Measurements from ENCODE around the gene LDLRAD4.

LDLRAD4 gene

DNA sequence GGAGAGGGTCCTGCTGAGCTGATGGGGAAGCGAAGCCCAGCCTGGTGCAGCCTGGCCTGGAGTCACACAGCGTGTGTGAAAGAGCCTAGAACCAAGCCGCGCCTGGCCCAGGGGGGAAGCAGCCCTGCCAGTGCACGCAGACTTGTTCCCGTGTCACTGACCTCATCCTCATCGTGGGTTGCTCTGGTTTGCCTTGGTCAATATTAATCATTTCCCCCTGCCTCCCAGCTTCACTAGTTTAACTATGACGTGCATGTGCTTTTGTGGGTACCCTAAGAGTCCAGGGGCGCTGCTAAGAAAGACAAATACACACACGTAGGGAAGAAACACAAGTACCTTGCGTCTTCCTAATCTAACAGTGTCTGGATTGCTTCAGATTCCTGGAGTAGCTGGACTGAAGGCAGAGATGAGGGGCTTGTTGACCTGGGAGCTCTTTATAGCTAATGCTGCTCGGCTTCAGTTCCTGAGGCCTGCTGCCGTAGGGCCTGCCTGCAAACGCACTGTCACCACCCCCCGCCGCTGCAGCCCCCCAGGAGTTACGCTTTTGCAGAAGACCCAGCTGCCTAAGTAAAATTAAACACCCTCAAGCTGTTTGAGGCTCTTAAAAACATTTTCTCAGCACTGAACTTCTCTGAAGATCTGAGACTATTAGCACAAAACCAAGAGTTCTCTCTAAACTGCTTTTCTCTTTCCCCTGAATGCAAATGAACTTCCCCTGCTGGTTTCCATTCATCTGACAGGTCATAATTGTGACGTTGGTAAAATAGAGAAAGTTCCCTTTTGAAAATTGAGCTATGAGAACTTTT is 348.6 kb downstream of the LDLRAD4 start:
- H3K9ac ChIP-seq (ENCODE audit: low read depth in 1 of 2, low read length in 2 of 2), result peak overlapping the region; percentile 28 to 37
- H3K4me1 ChIP-seq (ENCODE audit: control insufficient read depth in 2 of 2, insufficient read depth in 2 of 2, low read length in 2 of 2), result peaks cover 4 to 16% of the 10 kb centered on the region in 2 donors
- peak overlapping the region in 1 of 2 donors; percentile 32 for H3K4me3 ChIP-seq (ENCODE audit: low read length in 2 of 2)
- no peaks in the 10 kb centered on the region for H3K36me3 ChIP-seq (ENCODE audit: control insufficient read depth in 2 of 2, insufficient read depth in 2 of 2, low read length in 2 of 2)
- no peaks in the 10 kb centered on the region for H3K27me3 ChIP-seq (ENCODE audit: control insufficient read depth in 2 of 2, insufficient read depth in 2 of 2, low read length in 2 of 2)
- peak overlapping the region; percentile 60 to 66 for H3K27ac ChIP-seq (ENCODE audit: low read depth in 2 of 2, low read length in 2 of 2)
- H3K9me3 ChIP-seq (ENCODE audit: control insufficient read depth in 2 of 2, low read length in 2 of 2), result no peaks in the 10 kb centered on the region

DNA sequence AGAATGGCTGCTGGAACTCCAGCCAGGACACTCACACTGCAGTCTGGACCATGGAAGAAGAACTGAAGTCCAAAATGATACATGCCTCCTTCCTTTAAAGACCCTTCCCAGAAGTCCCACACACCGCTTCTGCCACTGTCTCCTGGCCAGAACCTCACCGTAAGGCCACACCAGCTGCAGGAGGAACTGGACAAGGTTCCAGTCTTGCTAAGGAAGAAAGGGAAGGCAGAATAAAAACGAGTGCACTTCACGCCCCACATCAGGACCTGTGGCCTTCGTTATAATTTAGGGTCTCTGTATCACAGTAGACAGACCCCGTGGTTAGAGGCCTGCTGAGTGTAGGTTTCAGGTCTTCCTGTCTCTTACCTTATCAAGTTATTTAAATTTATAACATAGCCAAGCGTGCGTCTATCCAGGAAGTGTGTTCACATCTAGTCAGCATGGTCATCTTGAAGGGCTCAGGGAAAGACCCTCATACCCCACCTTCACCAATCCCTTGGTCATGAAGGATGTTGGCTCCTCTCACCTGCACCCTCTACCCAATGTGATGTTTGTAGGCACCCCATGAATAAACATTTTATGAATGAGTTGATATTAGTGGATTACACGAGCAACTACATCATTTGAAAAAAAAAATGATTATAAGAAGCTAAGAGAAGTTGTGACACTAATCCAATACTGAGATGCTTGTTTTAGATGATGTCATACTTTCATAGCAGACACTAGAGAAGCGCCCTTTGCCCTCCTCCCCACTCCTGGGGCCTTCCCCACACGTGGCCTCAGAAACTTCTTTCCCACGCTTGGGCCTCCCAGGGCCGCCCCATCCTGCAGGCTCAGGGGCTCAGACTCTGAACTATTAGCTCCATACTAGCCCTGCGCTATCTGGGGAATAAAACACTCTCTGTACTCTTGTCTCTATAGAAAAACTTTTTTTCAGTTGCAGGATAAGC is 350.2 kb downstream of the LDLRAD4 start:
- Histone ChIP-seq H3K27me3 (ENCODE audit: control insufficient read depth in 2 of 2, insufficient read depth in 2 of 2, low read length in 2 of 2) (no peaks in the 10 kb centered on the region), H3K4me1 (ENCODE audit: control insufficient read depth in 2 of 2, insufficient read depth in 2 of 2, low read length in 2 of 2) (peaks cover 4 to 16% of the 10 kb centered on the region in 2 donors), H3K9ac (ENCODE audit: low read depth in 1 of 2, low read length in 2 of 2) (no peak overlapping the region)

DNA sequence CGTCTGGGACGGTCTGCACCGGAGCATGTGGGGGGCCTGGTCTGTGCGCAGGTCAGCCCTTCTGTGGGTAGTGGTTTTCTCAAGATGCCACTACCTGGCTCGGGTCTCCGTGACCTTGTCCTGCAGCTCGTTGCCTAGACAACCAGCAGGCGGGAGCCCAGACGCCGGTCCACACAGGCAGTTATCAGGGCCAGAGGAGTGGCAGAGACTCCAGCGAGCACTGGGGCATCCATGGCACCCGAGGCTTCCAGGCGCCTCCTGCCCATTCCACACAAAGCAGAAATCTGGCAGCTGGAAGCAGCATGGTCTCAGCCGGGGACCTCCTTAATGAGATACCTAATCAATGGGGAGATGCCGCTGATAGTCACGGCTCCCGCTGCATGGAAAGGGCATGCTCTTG is 351.7 kb downstream of the LDLRAD4 start:
- H3K9ac ChIP-seq (ENCODE audit: low read depth in 1 of 2, low read length in 2 of 2), result no peak overlapping the region
- no peaks in the 10 kb centered on the region for H3K27me3 ChIP-seq (ENCODE audit: control insufficient read depth in 2 of 2, insufficient read depth in 2 of 2, low read length in 2 of 2)
- no peak overlapping the region for H3K27ac ChIP-seq (ENCODE audit: low read depth in 2 of 2, low read length in 2 of 2)
- H3K4me1 ChIP-seq (ENCODE audit: control insufficient read depth in 2 of 2, insufficient read depth in 2 of 2, low read length in 2 of 2), result peaks cover 4 to 5% of the 10 kb centered on the region in 2 donors
- no peaks in the 10 kb centered on the region for H3K36me3 ChIP-seq (ENCODE audit: control insufficient read depth in 2 of 2, insufficient read depth in 2 of 2, low read length in 2 of 2)
- no peak overlapping the region for H3K4me3 ChIP-seq (ENCODE audit: low read length in 2 of 2)
- H3K9me3 ChIP-seq (ENCODE audit: control insufficient read depth in 2 of 2, low read length in 2 of 2), result no peaks in the 10 kb centered on the region

More for the DNA sequence above, 350.2 kb downstream of the LDLRAD4 start:
- Histone ChIP-seq H3K36me3 (ENCODE audit: control insufficient read depth in 2 of 2, insufficient read depth in 2 of 2, low read length in 2 of 2) (no peaks in the 10 kb centered on the region), H3K4me3 (ENCODE audit: low read length in 2 of 2) (no peak overlapping the region), H3K9me3 (ENCODE audit: control insufficient read depth in 2 of 2, low read length in 2 of 2) (no peaks in the 10 kb centered on the region), H3K27ac (ENCODE audit: low read depth in 2 of 2, low read length in 2 of 2) (no peak overlapping the region)

DNA sequence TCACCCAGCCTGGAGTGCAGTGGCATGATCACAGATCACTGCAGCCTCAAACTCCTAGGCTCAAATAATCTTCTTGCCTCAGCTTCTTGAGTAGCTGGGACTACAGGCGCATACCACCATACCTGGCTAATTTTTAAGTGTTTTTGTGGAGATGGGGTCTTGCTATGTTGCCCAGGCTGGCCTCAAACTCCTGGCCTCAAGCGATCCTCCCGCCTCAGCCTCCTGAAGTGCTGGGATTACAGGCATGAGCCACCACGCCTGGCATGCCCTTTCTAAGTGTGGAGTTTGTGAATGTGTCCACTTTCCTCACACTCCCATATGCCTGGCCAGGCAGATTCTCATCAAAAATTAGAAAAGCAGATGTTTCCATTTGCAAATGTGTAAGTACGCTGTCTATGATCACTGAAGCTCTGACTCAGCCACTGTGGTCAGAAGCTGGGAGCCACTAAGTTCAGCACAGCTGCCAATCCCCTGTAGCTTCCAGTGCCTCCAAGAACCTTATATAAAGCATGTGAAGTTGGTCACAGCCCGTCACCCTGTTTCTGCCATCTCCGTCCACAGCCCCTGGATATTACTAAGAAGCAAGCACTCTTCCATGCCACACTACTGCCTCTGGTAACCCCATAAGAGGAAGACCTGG is 352.4 kb downstream of the LDLRAD4 start:
- Histone ChIP-seq H3K9me3 (ENCODE audit: control insufficient read depth in 2 of 2, low read length in 2 of 2) (no peaks in the 10 kb centered on the region), H3K27ac (ENCODE audit: low read depth in 2 of 2, low read length in 2 of 2) (no peak overlapping the region), H3K36me3 (ENCODE audit: control insufficient read depth in 2 of 2, insufficient read depth in 2 of 2, low read length in 2 of 2) (no peaks in the 10 kb centered on the region), H3K27me3 (ENCODE audit: control insufficient read depth in 2 of 2, insufficient read depth in 2 of 2, low read length in 2 of 2) (no peaks in the 10 kb centered on the region), H3K4me1 (ENCODE audit: control insufficient read depth in 2 of 2, insufficient read depth in 2 of 2, low read length in 2 of 2) (peaks cover 4 to 5% of the 10 kb centered on the region in 2 donors), H3K9ac (ENCODE audit: low read depth in 1 of 2, low read length in 2 of 2) (no peak overlapping the region), H3K4me3 (ENCODE audit: low read length in 2 of 2) (no peak overlapping the region)

DNA sequence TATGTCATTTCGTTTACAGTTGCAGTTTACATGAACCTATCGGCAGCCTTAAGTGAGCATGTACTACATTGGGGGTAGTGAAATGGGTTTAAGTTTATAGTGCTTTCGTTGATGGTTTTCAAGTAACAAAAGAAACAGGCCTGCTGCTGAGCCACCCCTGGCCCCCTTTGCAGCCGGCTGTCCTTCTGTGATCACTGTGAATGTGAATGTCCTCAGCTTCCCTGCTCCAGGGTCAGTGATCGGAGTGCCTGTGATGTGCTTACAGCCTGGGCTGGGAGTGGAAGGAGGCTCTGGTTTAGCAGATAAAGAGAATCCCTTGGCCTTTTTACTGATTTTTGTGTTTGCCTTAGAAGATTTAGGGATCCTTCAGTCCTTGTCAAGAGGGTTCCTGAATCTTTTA is 353.6 kb downstream of the LDLRAD4 start:
- Histone ChIP-seq H3K9ac (ENCODE audit: low read depth in 1 of 2, low read length in 2 of 2) (no peak overlapping the region), H3K36me3 (ENCODE audit: control insufficient read depth in 2 of 2, insufficient read depth in 2 of 2, low read length in 2 of 2) (no peaks in the 10 kb centered on the region), H3K4me3 (ENCODE audit: low read length in 2 of 2) (no peak overlapping the region), H3K9me3 (ENCODE audit: control insufficient read depth in 2 of 2, low read length in 2 of 2) (no peaks in the 10 kb centered on the region), H3K27ac (ENCODE audit: low read depth in 2 of 2, low read length in 2 of 2) (no peak overlapping the region), H3K27me3 (ENCODE audit: control insufficient read depth in 2 of 2, insufficient read depth in 2 of 2, low read length in 2 of 2) (no peaks in the 10 kb centered on the region), H3K4me1 (ENCODE audit: control insufficient read depth in 2 of 2, insufficient read depth in 2 of 2, low read length in 2 of 2) (peaks cover under 1 to 2% of the 10 kb centered on the region in 2 donors)

DNA sequence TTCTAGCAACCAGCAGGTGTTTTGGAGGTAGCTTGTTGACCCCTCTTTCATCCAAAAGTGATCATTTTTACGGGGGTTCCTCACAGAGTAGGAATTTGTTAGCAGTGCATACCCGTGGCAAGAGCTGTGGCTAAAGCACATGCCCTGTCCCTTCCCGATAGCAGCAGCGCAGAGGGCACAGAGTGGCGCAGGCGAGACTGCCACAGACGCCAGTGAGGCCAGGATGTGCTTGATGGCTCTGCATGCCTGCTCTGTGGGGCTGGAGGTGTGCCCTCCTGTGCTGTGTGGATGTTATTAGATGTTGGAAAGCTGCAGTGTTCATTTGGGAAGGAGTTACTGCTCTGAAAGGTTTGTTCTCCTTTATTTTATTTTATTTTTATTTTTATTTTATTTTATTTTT is 354.2 kb downstream of the LDLRAD4 start:
- H3K27ac ChIP-seq (ENCODE audit: low read depth in 2 of 2, low read length in 2 of 2), result no peak overlapping the region
- no peaks in the 10 kb centered on the region for H3K27me3 ChIP-seq (ENCODE audit: control insufficient read depth in 2 of 2, insufficient read depth in 2 of 2, low read length in 2 of 2)
- no peaks in the 10 kb centered on the region for H3K4me1 ChIP-seq (ENCODE audit: control insufficient read depth in 2 of 2, insufficient read depth in 2 of 2, low read length in 2 of 2)
- no peak overlapping the region for H3K4me3 ChIP-seq (ENCODE audit: low read length in 2 of 2)
- H3K36me3 ChIP-seq (ENCODE audit: control insufficient read depth in 2 of 2, insufficient read depth in 2 of 2, low read length in 2 of 2), result no peaks in the 10 kb centered on the region
- H3K9ac ChIP-seq (ENCODE audit: low read depth in 1 of 2, low read length in 2 of 2), result no peak overlapping the region
- H3K9me3 ChIP-seq (ENCODE audit: control insufficient read depth in 2 of 2, low read length in 2 of 2), result no peaks in the 10 kb centered on the region

DNA sequence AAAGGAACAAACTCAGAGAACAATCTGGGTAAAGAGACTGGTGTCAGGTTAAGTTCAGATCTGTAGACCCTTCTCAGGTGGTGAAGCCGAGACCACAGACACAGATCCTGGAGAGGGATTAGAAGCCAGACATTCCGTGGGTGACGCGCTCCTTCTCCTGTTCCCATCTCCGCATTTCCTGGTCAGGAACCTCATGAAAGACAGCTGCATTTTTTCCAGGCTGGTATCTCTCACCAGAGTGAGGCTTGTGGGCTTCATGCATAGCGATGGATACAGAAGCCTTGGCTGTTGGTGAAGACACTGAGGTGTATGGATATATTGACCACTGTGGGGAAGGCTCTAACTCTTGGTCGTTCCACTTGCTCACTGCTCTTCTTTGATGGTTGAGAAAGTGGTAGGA is 355.2 kb downstream of the LDLRAD4 start:
- Histone ChIP-seq H3K36me3 (ENCODE audit: control insufficient read depth in 2 of 2, insufficient read depth in 2 of 2, low read length in 2 of 2) (no peaks in the 10 kb centered on the region), H3K27ac (ENCODE audit: low read depth in 2 of 2, low read length in 2 of 2) (no peak overlapping the region), H3K9ac (ENCODE audit: low read depth in 1 of 2, low read length in 2 of 2) (no peak overlapping the region), H3K4me3 (ENCODE audit: low read length in 2 of 2) (no peak overlapping the region), H3K27me3 (ENCODE audit: control insufficient read depth in 2 of 2, insufficient read depth in 2 of 2, low read length in 2 of 2) (no peaks in the 10 kb centered on the region), H3K4me1 (ENCODE audit: control insufficient read depth in 2 of 2, insufficient read depth in 2 of 2, low read length in 2 of 2) (no peaks in the 10 kb centered on the region), H3K9me3 (ENCODE audit: control insufficient read depth in 2 of 2, low read length in 2 of 2) (no peaks in the 10 kb centered on the region)

DNA sequence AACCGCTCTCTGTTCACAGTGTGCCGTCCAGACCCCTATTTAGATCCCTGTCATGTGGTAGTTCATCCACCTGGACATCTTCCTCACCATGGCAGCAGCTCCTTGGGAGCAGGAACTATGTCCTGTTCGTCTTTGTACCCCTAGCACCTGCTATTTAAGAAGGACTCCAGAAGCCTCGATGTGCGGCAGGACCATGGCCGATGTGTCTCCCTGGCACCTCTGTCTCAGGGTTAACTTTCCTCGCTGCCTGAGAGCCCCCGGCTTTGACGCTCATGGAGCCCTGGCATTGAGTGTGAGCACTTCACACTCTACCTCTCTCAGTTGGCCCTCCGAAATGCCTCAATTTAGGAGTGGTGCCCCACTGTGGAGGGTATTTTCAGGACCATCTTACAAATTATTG is 355.8 kb downstream of the LDLRAD4 start:
- H3K36me3 ChIP-seq (ENCODE audit: control insufficient read depth in 2 of 2, insufficient read depth in 2 of 2, low read length in 2 of 2), result no peaks in the 10 kb centered on the region
- H3K4me3 ChIP-seq (ENCODE audit: low read length in 2 of 2), result no peak overlapping the region
- H3K4me1 ChIP-seq (ENCODE audit: control insufficient read depth in 2 of 2, insufficient read depth in 2 of 2, low read length in 2 of 2), result no peaks in the 10 kb centered on the region
- no peaks in the 10 kb centered on the region for H3K9me3 ChIP-seq (ENCODE audit: control insufficient read depth in 2 of 2, low read length in 2 of 2)
- H3K27me3 ChIP-seq (ENCODE audit: control insufficient read depth in 2 of 2, insufficient read depth in 2 of 2, low read length in 2 of 2), result no peaks in the 10 kb centered on the region
- H3K27ac ChIP-seq (ENCODE audit: low read depth in 2 of 2, low read length in 2 of 2), result no peak overlapping the region
- no peak overlapping the region for H3K9ac ChIP-seq (ENCODE audit: low read depth in 1 of 2, low read length in 2 of 2)

DNA sequence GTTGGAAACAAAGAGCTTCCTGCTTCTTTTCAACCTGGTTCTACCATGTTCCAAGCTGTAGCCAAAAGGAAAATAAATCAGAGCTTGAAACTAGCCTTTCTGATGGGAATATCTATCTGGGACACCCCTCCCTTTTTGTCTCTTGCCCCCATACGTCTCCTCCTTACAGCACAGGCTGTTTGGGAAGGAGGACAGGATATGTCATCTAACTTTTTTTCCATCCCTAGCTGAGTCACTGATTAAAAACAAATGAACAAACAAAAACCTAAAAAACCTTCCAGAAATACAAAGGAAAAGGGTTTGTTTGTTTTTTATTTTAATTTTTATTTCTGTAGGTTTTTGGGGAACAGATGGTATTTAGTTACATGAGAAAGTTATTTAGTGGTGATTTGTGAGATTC is 356.2 kb downstream of the LDLRAD4 start:
- Histone ChIP-seq H3K27me3 (ENCODE audit: control insufficient read depth in 2 of 2, insufficient read depth in 2 of 2, low read length in 2 of 2) (no peaks in the 10 kb centered on the region), H3K9ac (ENCODE audit: low read depth in 1 of 2, low read length in 2 of 2) (no peak overlapping the region), H3K27ac (ENCODE audit: low read depth in 2 of 2, low read length in 2 of 2) (no peak overlapping the region), H3K4me3 (ENCODE audit: low read length in 2 of 2) (no peak overlapping the region), H3K9me3 (ENCODE audit: control insufficient read depth in 2 of 2, low read length in 2 of 2) (no peaks in the 10 kb centered on the region), H3K36me3 (ENCODE audit: control insufficient read depth in 2 of 2, insufficient read depth in 2 of 2, low read length in 2 of 2) (no peaks in the 10 kb centered on the region), H3K4me1 (ENCODE audit: control insufficient read depth in 2 of 2, insufficient read depth in 2 of 2, low read length in 2 of 2) (no peaks in the 10 kb centered on the region)

DNA sequence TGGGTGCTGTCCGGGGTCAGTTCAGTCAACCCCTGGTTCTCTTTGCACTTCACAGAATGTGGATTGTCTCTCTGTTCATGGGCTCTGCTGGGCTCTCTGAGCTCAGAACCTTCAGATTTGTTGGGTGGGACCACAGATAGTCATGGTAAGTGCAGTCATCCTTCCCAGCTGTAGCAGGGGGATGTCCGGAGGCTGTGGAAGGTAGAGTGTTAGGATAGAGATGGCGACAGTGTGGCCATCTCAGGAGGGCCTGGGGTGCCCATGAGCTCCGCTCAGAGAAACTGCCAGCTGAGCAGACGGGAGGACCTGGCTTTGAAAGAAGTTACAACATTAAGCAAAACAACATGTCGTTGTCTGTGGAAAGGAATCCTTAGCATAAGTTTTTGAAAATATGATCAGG is 358.0 kb downstream of the LDLRAD4 start:
- Histone ChIP-seq H3K9me3 (ENCODE audit: control insufficient read depth in 2 of 2, low read length in 2 of 2) (no peaks in the 10 kb centered on the region), H3K27me3 (ENCODE audit: control insufficient read depth in 2 of 2, insufficient read depth in 2 of 2, low read length in 2 of 2) (no peaks in the 10 kb centered on the region), H3K36me3 (ENCODE audit: control insufficient read depth in 2 of 2, insufficient read depth in 2 of 2, low read length in 2 of 2) (no peaks in the 10 kb centered on the region), H3K4me3 (ENCODE audit: low read length in 2 of 2) (no peak overlapping the region), H3K4me1 (ENCODE audit: control insufficient read depth in 2 of 2, insufficient read depth in 2 of 2, low read length in 2 of 2) (no peaks in the 10 kb centered on the region), H3K9ac (ENCODE audit: low read depth in 1 of 2, low read length in 2 of 2) (no peak overlapping the region), H3K27ac (ENCODE audit: low read depth in 2 of 2, low read length in 2 of 2) (no peak overlapping the region)
